HG03039 (cell line): ENCODE data around the gene PHF23.
"Not testable (repeated sequence)": the region's sequence is repeated elsewhere in the genome, so short reads cannot be mapped to it uniquely, and the experiment has no call there.

Experiments
- ATAC-seq: cut with Tn5 transposase; IDR thresholded peaks from one replicate; pipeline ENCODE4 v1.9.1; 2021; ENCODE audit warnings: mild to moderate bottlenecking, moderate library complexity; ENCODE audit not compliant: unreplicated experiment

PHF23 gene

DNA sequence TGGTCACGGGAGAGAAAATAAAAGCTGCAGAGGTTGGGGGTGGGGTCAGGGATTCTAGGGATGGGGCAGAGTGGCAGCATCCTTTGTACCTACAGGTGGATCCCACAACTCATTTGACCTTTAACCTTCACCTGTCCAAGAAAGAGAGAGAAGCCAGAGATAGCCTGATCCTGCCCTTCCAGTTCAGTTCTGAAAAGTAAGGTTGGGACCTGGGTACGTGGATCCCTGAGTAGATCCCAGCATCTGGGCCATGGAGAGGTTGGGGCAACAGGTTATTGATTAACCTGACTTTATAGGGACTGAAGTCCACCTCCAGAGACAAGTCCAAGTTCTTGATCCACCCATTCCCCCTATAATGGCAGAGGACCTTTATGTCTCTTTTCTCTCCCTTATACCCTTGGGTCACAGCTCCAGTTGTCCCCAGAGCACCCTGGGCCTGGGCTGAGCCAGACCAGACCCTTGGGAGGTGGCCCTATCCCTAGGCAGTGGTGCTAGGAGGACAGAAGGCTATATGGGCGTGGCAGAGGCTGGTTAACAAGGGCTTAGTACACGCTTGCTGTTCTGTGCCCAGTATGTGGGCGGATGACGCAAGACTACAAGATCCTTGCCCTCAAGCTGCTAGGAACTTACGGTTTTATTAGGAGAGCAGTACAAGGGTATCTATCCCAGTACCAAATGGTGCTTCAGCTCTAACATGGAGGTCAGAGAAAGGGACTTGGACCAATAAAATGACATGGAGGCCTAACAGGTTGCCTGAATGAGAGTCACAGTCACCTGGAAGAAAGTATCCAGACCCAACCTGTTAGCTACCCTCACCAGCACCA, 19.7 kb upstream of the PHF23 start:
- ATAC-seq, result no peak

- no peak for ATAC-seq
These were observed 17.7 kb upstream of the PHF23 start for GRCh38 chr17:7256766-7257456.

GRCh38 chr17:7254511-7254910, 15.3 kb upstream of the PHF23 start:
- no peak for ATAC-seq

DNA sequence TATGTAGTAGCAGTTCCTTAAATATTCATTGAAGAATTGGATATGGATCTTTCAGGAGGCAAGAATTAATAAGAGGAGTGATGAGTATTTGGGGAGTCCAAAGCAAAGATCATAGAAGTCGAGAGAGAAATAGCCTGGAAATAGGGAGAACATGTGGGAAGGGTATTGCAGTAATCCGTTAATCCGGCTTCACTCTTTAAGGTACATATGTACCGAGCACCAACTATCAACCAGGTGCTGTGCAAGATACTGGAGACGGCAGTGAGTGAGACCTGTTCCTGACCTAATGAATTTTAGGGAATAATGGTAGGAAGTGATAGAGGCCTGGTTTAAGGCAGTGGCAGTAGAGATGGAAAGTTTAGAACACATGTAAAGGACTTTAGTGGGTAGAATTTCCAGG, 13.8 kb upstream of the PHF23 start:
- no peak for ATAC-seq

DNA sequence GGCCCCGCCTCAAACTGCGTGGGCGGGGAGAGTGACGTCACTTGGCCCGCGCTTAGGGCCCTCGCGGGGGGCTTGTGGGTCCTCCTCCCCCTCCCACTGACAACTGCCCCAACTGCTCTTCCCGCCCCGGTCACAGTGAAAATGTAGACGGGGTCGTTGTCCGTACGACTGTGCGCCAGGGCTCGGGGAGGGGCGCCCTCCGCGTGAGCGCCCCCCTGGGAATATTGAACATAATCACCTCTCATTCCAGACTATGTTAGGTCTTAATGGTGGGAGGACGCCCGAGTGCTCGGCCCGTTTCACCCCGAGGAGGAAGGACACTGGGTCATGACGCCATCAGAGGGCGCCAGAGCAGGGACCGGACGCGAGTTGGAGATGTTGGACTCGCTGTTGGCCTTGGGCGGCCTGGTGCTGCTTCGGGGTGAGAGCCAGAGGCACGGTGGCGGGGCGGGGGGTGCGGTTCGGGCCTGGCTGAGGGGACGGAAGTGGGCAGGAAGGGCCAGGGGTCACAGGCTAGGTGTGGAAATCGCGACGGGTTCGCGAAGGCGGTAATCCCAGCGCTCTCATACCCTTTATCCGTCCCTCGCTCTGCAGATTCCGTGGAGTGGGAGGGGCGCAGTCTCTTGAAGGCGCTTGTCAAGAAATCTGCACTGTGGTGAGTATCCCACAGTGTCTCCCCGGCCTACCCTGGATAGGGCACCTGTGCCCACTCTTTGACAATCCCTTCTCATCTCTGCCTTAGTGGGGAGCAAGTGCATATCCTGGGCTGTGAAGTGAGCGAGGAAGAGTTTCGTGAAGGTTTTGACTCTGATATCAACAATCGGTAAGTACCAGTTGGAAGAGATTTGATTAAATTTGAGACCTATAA, 13.2 kb upstream of the PHF23 start, which contains the start of gene ELP5:
TSS of gene ELP5 (plus strand) at position 40 of the 868 bp plus-strand sequence. CDS start at position 376, 336 bp downstream.
- peak; percentile 48 for ATAC-seq

DNA sequence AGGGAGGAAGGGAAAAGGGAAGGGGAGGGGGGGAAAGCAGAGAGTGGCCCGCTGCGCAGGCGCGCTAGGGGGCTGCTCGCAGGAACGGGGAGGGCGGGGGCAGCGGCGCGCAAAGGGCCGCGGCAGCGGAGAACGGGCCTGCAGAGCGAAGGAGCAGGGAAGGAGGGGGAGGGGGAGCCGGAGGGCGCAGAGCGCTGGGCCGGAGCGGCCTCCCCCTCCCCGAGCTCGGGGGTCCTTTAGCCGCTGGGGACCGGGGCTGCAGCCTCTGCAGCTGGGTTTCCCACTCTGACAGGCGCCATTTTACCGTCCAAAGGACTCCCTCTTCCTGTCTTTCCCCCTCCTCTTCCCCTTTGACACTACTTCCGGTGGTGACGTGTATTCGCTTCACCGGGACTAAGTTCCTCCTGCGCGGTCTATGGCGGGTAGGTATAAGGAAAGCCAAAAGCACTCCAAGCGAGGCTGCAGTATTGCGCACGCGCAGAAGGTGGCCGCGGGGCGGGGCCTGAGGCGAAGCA, 12.5 kb upstream of the PHF23 start, which contains the start of gene CTDNEP1:
TSS of gene CTDNEP1 (minus strand) at position 74 of the 515 bp plus-strand sequence. CDS start 438 bp downstream, outside the sequence.
- peak; percentile 74 for ATAC-seq

GRCh38 chr17:7250695-7251627, 11.7 kb upstream of the PHF23 start:
- no peak for ATAC-seq

GRCh38 chr17:7249830-7250229, 10.6 kb upstream of the PHF23 start:
- ATAC-seq, result no peak

DNA sequence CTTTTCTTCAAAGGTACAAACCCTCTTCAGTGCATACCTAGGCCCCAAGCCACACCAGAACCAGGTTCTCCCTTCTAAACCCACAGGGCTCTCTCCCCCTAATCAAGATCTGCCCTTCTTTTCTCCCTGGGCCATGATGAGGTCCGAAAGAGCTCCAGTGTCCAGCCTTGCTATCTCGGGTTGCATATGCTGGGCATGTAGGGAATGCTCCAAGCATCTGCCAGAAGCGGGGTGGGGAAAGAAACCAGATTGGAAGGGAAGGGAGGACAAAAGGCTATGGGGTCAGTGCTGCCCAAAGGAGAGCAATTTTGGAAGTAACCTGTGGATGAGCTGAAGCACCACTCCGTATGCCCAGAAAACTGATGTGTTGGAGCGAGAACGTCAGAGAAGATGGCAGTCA, 10.0 kb upstream of the PHF23 start:
- ATAC-seq, result no peak

- ATAC-seq, result no peak
These were observed 9.5 kb upstream of the PHF23 start for GRCh38 chr17:7248796-7249195.

DNA sequence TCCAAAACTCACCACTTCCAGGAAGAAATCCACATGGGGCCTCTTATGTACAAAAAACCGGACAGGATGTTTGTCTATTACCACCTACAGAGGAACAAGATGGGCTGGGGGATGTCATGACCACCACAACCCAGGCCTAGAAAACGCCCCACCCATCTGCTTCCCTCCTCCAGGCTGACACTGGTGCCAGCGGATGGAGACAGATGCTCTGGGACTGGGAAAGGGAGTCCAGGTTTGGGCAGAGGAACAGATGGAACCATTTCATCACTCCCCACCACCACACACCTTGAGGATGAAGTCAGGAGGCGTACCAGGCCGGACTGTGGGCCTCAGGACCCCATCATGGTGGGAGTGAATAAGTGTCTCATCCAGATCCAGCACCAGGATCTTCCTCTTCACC, 7.5 kb upstream of the PHF23 start:
- ATAC-seq, result no peak

DNA sequence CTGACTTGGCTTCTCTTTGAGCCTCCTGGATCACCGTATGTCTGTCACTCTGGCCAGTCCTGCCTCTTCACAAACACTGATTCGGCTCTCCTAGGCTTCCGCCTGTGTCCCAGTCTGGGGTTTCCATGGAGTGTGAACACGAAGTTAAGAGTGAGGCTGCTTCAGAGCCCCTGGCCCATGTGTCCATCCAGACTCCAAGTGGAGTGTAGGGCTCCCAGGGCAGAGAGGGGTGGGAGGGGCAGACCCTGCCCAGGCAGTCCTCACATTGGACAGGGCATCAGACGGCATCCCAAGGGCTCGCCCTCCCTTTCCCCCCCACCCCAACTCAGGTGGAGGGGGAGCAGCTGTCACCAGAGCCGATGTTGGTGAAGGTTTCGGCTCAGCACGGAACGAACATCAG, 4.6 kb upstream of the PHF23 start:
- ATAC-seq, result not testable (repeated sequence)

- no peak for ATAC-seq
These were observed 4.1 kb upstream of the PHF23 start for GRCh38 chr17:7243453-7243729.

DNA sequence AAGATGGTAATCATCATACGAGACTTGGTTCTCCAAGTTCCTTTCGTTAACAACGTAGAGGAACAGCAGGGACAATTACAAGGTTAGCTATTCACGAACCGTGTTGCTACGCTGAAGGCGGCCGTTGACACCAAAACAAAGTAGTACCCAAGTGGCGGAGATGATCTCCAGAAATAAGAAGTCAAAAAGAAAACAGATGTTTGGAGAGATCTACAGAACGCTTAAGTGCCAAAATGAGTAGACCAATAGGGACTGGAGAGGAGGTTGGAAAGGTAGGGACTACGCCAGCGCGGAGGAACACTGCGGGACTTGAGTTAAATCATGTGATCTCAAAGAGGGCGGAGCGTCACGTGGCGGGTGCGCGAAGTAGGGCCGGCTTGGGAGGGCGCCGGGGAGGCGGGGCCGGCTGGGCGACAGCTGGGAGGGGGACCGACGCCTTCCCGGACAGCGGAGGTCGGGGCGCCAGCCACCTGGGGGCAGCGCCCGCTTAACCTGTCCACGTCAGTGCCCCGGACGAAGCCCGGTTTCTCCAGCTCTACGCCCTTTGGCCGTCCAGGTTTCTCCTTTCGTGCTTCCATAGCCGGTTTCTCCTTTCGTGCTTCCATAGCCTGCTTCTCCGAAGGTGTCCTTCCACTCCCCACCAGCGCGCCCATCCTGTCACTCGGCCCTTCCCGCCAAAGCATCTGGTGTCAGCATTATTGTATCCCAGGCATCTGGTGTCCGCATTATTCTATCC, 3.6 kb upstream of the PHF23 start:
- ATAC-seq, result peak; percentile 38

- ATAC-seq, result peak; percentile 23
These were observed 2.8 kb upstream of the PHF23 start, which contains the start of gene GABARAP for GRCh38 chr17:7241783-7242716. Gene GABARAP (minus strand): TSS chr17:7242449. CDS start chr17:7242330, 119 bp downstream.

GRCh38 chr17:7241090-7241733, 2.0 kb upstream of the PHF23 start:
- no peak for ATAC-seq

GRCh38 chr17:7240375-7240774, 1.1 kb upstream of the PHF23 start:
- no peak for ATAC-seq
